Right kidney (tissue), 9 donors: ENCODE data around the gene IFNA7.
"Not testable (repeated sequence)": the region's sequence is repeated elsewhere in the genome, so short reads cannot be mapped to it uniquely, and the experiment has no call there.

Experiments
- DNase-seq: peaks from one replicate; pipeline ENCODE4 v3.0.0-alpha.2; 2016
- long read RNA-seq, 8 donors: transcript quantifications; one replicate each; lab custom pipeline, GENCODE V29; 2026

The IFNA7 gene
- long read RNA-seq, donor 1 = 0 reads
- long read RNA-seq, donor 2 = 0 reads
- long read RNA-seq, donor 3 = 0 reads
- long read RNA-seq, donor 4 = 0 reads
- long read RNA-seq, donor 5 = 0 reads
- long read RNA-seq, donor 6 = 0 reads
- long read RNA-seq, donor 7 = 0 reads
- long read RNA-seq, donor 8 = 0 reads

DNA sequence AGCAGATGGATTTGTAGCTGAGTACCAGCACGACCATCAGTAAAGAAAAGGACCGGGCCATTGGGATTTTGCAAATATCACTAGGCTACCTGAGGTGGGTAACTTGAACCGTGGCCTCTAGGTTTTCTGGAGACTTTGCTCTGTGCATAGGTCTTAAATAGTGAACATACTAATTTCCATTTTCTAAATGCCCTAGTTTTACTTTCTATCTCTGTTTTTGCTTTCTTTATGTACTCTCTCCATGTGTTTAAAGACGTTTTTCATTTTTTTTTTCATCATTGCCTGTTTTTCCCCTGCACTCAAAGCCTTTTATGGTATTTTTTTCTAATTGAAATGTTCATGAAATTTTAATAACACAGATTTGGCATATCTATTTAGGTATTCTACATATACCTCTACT, at the start of gene IFNA7:
TSS of gene IFNA7 (minus strand) at position 101 of the 400 bp plus-strand sequence. CDS start at position 61, 40 bp downstream.
- not testable (repeated sequence) for DNase-seq

GRCh38 chr9:21251638-21252037, 49.6 kb upstream of the IFNA7 start:
- DNase-seq = no peak

DNA sequence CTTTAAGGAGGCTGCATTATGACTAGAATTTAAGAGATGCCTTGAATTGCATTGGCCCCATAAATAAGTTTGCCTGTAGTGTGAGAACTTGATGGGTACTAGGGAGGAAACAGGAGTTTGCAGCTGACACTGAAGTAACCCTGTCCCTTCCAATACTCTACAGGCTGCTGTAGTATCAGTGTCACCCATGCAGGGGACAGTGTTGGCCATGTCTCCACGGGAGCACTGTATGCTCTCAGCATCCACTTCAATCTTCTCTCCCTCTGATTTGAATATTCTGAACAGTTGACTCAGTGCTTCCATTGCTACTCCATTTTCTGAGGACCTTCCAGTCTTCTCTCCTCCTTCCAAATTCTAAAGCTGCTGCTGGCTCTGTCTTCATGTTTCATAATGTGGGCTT, 49.2 kb upstream of the IFNA7 start:
- DNase-seq = no peak

DNA sequence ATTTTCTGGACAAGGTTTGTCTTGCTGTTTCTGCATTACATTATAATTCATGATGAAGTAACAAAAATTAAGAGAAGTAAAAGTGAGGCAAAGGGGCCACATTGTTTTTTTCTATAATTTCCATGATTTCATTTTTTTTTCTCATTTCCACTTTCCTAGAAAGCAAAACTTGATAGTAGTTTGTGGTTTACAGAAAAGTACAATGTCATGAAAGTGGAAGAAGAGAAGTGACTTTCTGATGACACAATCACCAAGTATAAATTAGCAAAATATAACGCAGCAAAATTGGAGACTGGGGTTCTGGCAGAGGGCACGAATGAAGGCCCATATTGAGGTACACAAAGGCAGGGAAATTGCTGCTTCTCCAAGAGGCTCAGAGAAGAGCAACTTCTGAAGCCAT, 42.8 kb upstream of the IFNA7 start:
- no peak for DNase-seq

DNA sequence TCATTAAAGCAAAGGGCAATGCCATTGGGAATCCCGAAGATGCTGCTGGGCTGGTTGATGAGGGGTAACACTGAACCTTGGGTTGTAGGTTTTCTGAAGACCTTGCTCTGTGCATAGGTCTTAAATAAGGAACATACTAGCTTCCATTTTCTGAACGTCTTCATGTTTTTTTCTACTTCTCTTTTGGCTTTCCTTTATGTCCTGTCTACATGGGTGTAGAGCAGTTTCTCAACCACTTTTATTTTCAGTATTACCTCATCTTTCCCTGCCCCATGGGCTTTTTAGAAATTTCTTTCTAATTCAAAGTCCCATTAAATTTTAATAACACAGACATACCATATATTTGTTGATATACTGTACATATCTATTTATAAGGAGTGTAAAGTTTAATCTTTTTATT, 37.9 kb upstream of the IFNA7 start, which contains the start of gene IFNA14:
TSS of gene IFNA14 (minus strand) at position 95 of the 400 bp plus-strand sequence. CDS start at position 25, 70 bp downstream.
- DNase-seq = no peak

- DNase-seq = not testable (repeated sequence)
These were observed 34.3 kb upstream of the IFNA7 start for GRCh38 chr9:21236360-21236714.

GRCh38 chr9:21235468-21236359, 33.7 kb upstream of the IFNA7 start:
- DNase-seq = not testable (repeated sequence)

GRCh38 chr9:21234153-21234687, 32.2 kb upstream of the IFNA7 start:
- DNase-seq = no peak

GRCh38 chr9:21233258-21233657, 31.3 kb upstream of the IFNA7 start:
- DNase-seq = no peak

DNA sequence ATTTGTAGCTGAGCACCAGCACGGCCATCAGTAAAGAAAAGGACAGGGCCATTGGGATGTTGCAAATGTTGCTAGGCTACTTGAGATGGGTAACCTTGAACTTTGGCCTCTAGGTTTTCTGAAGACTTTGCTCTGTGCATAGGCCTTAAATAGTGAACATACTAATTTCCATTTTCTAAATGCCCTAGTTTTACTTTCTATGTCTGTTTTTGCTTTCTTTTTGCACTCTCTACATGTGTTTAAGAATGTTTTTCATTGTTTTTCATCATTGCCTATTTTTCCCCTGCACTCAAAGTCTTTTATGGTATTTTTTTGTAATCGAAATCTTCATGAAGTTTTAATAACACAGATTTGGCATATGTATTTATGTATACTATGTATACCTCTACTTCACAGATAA, 26.1 kb upstream of the IFNA7 start, which contains the start of gene IFNA17:
TSS of gene IFNA17 (minus strand) at position 101 of the 400 bp plus-strand sequence. CDS start at position 52, 49 bp downstream.
- DNase-seq = no peak

DNA sequence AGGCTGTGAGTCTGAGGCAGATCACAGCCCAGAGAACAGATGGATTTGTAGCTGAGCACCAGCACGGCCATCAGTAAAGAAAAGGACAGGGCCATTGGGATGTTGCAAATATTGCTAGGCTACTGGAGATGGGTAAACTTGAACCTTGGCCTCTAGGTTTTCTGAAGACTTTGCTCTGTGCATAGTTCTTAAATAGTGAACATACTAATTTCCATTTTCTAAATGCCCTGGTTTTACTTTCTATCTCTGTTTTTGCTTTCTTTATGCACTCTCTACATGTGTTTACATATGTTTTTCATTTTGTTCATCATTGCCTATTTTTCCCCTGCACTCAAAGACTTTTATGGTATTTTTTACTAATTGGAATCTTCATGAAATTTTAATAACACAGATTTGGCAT, 15.2 kb upstream of the IFNA7 start, which contains the start of gene IFNA16:
TSS of gene IFNA16 (minus strand) at position 101 of the 400 bp plus-strand sequence. CDS start at position 95, 6 bp downstream.
- not testable (repeated sequence) for DNase-seq

GRCh38 chr9:21213411-21214326, 11.7 kb upstream of the IFNA7 start:
- not testable (repeated sequence) for DNase-seq

GRCh38 chr9:21212160-21212559, 10.2 kb upstream of the IFNA7 start:
- not testable (repeated sequence) for DNase-seq

DNA sequence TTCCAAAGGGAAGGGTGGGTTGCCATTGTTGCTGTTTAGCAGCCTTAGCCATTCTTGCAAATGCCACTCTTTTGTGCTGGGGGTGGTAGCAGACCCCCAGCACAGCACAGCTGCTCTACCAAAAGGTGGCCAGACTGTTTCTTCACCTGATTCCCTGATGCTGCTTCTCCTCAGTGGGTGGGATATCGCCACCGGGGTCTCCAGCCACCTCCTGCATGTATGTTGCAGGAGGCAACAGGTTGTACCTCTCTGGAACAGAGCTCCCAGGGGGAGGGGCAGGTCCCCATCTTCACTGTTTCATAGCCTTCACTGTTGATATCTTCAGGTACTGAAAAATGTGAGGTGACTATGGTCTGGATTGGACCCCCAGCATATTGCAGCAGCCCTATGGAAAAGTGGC, 8.8 kb upstream of the IFNA7 start:
- DNase-seq = not testable (repeated sequence)

DNA sequence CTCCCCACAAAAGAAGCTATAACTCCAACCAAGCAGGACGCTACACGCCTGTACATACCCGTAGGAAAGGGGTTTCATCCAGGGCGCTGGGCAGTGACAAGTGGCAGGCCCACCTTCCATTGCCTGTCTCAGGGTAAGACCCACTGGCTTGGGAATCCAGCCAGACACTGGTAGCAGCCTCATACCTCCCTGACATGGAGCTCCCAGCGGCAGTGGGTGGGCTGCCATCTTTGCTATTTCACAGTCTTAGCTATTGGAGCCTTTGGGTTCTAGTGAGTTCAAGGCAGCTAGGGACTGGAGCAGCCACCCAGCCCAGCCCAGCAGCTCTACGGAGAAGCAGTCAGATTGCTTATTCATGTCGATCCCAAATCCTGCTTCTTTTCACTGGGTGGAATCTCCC, 8.3 kb upstream of the IFNA7 start:
- DNase-seq = no peak

GRCh38 chr9:21207043-21207442, 5.0 kb upstream of the IFNA7 start, which contains the start of gene IFNA10:
Gene IFNA10 (minus strand): TSS chr9:21207143. CDS start chr9:21207097, 46 bp downstream.
- not testable (repeated sequence) for DNase-seq

GRCh38 chr9:21205204-21205603, 3.2 kb upstream of the IFNA7 start:
- no peak for DNase-seq

DNA sequence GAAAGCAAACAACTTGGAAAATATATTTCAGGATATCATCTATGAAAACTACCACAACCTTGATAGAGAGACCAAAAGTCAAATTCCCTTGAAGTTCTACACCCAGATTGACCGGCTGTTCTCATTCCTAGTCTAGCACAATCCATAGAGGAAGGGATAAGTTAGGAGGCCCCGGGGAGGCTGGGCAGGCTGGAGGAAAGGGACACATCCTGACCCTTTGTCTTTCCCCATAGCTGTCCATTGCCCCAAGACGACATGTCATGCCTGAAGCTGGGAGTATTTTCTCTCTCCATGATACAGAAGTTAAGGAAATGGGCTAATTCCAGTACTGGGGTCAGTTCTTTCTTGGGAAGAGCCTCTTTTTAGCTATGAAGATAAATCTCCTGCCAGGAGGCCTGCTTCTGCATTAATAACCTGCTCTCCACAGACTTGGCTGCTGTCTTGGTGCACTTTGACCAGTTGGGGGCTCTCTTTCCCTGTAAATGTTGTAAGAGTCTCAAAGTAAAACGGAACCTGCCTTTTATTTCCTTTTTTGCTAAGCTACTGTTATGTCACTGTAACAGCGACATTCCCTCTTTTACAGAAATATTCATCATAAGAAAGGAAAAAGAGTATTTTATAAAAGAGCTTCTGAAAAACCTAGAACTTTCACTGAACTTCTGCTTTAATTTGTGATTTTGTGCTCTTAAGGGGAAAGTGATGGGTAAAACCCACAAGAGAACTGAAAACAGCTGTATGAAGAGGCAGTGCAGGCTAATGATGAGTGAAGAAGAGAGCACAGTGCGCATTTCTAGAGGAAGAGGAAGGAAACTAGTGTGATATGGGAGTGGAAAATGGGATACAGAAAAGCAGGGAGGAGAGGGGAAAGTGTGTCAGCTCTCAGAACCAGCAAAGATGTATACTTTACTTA, 6.9 kb downstream of the IFNA7 start:
- peak; percentile 2 for DNase-seq

- not testable (repeated sequence) for DNase-seq
These were observed 14.5 kb downstream of the IFNA7 start, which contains the start of gene IFNA4 for GRCh38 chr9:21187487-21187886. Gene IFNA4 (minus strand): TSS chr9:21187587. CDS start chr9:21187531, 56 bp downstream.
